ENCODE results near the gene FSTL4. TPM values are rescaled to one million over a fixed set of nuclear protein-coding genes. Genes with fewer than 3 reads are reported as not detected.

Gene FSTL4
- total RNA-seq, 4 donors from 2014 or later: 0.41 TPM; not detected in 3

DNA sequence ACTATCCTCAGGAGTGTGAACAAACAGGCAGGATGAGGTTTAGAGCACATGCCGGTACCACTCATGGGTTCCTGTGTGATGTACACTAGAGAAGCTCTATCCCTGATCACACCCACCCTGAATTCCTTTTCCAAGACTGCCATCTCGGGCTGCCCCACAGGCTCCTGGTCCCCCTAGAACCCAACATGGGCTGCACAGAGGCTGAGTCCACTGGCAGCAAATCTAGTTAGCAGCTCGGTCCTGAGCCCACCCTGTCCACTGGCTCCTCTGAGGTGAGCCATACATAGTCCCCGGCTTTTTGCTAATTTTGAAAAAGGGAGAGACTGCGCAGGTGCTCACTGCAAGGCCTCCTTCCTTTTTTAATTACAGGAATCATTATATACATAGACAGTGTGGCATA is 227.0 kb downstream of the FSTL4 start:
- no peak for DNase-seq

DNA sequence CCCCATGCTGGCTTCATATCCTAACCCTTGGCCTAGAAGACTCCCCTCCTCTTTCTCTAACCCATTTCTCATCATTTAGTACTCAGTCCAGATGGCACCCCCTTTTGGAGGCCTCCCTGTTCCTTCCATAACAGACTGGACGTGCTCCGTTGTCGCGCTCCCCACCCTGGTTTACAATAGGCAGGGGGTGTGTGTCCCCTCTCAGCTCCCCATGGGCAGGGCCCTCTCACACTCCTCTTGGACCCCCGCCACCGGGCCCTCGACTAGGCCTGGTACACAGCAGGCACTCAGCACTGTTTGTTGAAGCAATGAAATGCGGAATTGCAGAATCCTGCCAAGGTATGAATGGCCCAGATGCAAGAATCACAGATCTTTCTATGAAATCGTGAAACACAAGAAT is 227.4 kb downstream of the FSTL4 start:
- TF ChIP-seq CTCF (IDR thresholded peaks at IDR 0.05) (no peak), POLR2A (IDR thresholded peaks at IDR 0.05) (no peak)
- Histone ChIP-seq H3K9me3 (no peaks in the 10 kb centered on the region), H3K4me3 (no peak overlapping the region), H3K27me3 (peaks cover 0 to 4% of the 10 kb centered on the region in 2 donors), H3K27ac (no peak overlapping the region), H3K36me3 (no peaks in the 10 kb centered on the region), H3K4me1 (no peaks in the 10 kb centered on the region)
- intact Hi-C loops (cut with DNase I; ENCODE audit: low total_unique reads): no loop called here
- no peak for DNase-seq

More for the DNA sequence above, 227.0 kb downstream of the FSTL4 start:
- H3K27me3 ChIP-seq: peaks cover 0 to 4% of the 10 kb centered on the region in 2 donors
- no peak overlapping the region for H3K4me3 ChIP-seq
- intact Hi-C loops (cut with DNase I; ENCODE audit: low total_unique reads): no loop called here
- H3K27ac ChIP-seq: no peak overlapping the region
- no peaks in the 10 kb centered on the region for H3K4me1 ChIP-seq
- no peaks in the 10 kb centered on the region for H3K9me3 ChIP-seq
- TF ChIP-seq POLR2A (IDR thresholded peaks at IDR 0.05): no peak
- TF ChIP-seq CTCF (IDR thresholded peaks at IDR 0.05): no peak
- H3K36me3 ChIP-seq: no peaks in the 10 kb centered on the region

- no peak overlapping the region for H3K27ac ChIP-seq
- H3K4me3 ChIP-seq: no peak overlapping the region
- TF ChIP-seq CTCF (IDR thresholded peaks at IDR 0.05) (no peak), POLR2A (IDR thresholded peaks at IDR 0.05) (no peak)
- H3K9me3 ChIP-seq: no peaks in the 10 kb centered on the region
- no peaks in the 10 kb centered on the region for H3K36me3 ChIP-seq
- peaks cover 0 to 4% of the 10 kb centered on the region in 2 donors for H3K27me3 ChIP-seq
- DNase-seq: no peak
- H3K4me1 ChIP-seq: no peaks in the 10 kb centered on the region
- intact Hi-C loops (cut with DNase I; ENCODE audit: low total_unique reads): no loop called here
These were observed 228.1 kb downstream of the FSTL4 start for GRCh38 chr5:133384120-133384855.

DNA sequence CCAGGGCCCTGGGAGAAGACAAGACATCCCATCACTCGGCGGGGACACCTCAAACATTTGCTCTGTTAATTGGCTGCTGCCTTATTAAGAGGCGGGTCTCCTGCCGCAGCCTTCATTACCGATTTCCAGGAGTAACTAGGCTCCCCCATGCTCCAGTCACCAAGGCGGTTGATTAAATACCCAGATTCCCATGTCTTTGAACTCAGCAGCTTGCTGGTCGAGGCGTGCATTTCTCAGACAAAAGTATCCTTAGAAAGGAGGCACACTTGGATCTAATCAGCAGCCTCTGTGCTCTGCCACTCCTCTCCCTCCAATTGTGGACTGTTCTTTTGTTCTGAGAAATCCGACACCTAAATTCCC is 228.8 kb downstream of the FSTL4 start:
- Histone ChIP-seq H3K9me3 (no peaks in the 10 kb centered on the region), H3K4me3 (no peak overlapping the region)

More for the DNA sequence above, 228.8 kb downstream of the FSTL4 start:
- no peak overlapping the region for H3K27ac ChIP-seq
- DNase-seq: no peak
- intact Hi-C loops (cut with DNase I; ENCODE audit: low total_unique reads): no loop called here
- H3K36me3 ChIP-seq: no peaks in the 10 kb centered on the region
- H3K4me1 ChIP-seq: no peaks in the 10 kb centered on the region
- peaks cover 0 to 4% of the 10 kb centered on the region in 2 donors for H3K27me3 ChIP-seq
- TF ChIP-seq POLR2A (IDR thresholded peaks at IDR 0.05): no peak
- no peak for TF ChIP-seq CTCF (IDR thresholded peaks at IDR 0.05)

Data from uterus (tissue), 4 donors.